ENCODE measurements around the gene IGF1. TPM values are rescaled to one million over a fixed set of nuclear protein-coding genes. Genes with fewer than 3 reads are reported as not detected.

The IGF1 gene
- total RNA-seq, 1 donor from 2014 or later = 1.8 TPM

- intact Hi-C loops (cut with micrococcal nuclease) = no loop called here
- Mint-ChIP-seq H3K4me1 (peaks cover 10% of the 10 kb centered on the region), H3K27me3 (no peaks in the 10 kb centered on the region), H3K9me3 (peaks cover 19% of the 10 kb centered on the region), H3K27ac (no peak overlapping the region), H3K4me3 (no peak overlapping the region), H3K36me3 (ENCODE audit: low read depth) (no peaks in the 10 kb centered on the region)
- no peak for DNase-seq
These were observed 55.0 kb downstream of the IGF1 start for GRCh38 chr12:102425109-102426039.

- Mint-ChIP-seq H3K27ac (no peak overlapping the region), H3K4me3 (no peak overlapping the region), H3K36me3 (ENCODE audit: low read depth) (no peaks in the 10 kb centered on the region), H3K9me3 (peaks cover 20% of the 10 kb centered on the region), H3K4me1 (peaks cover 10% of the 10 kb centered on the region), H3K27me3 (no peaks in the 10 kb centered on the region)
- no peak for DNase-seq
- intact Hi-C loops (cut with micrococcal nuclease) = loop anchor here (5.0 kb wide), 1 partner anchor 121 kb away; no protein-coding TSS in a partner anchor
These were observed 56.9 kb downstream of the IGF1 start for GRCh38 chr12:102423462-102423861.

- peaks cover 25% of the 10 kb centered on the region for H3K9me3 Mint-ChIP-seq
- peaks cover 4% of the 10 kb centered on the region for H3K27me3 Mint-ChIP-seq
- H3K4me1 Mint-ChIP-seq = peaks cover 10% of the 10 kb centered on the region
- H3K4me3 Mint-ChIP-seq = peak overlapping the region; percentile 0
- intact Hi-C loops (cut with micrococcal nuclease) = loop anchor here (1.0 to 5.0 kb wide), 3 partner anchors 53 to 120 kb away; no protein-coding TSS in a partner anchor
- DNase-seq = peak; percentile 64
- peaks cover 2% of the 10 kb centered on the region for H3K36me3 Mint-ChIP-seq (ENCODE audit: low read depth)
- peak overlapping the region; percentile 67 for H3K27ac Mint-ChIP-seq
These were observed 58.4 kb downstream of the IGF1 start for GRCh38 chr12:102421802-102422583.

GRCh38 chr12:102419094-102419764 lies 61.1 kb downstream of the IGF1 start:
- H3K27me3 Mint-ChIP-seq = peaks cover 7% of the 10 kb centered on the region
- H3K9me3 Mint-ChIP-seq = peaks cover 18% of the 10 kb centered on the region
- intact Hi-C loops (cut with micrococcal nuclease) = no loop called here
- no peak for DNase-seq
- no peak overlapping the region for H3K4me3 Mint-ChIP-seq
- no peak overlapping the region for H3K27ac Mint-ChIP-seq
- peaks cover 10% of the 10 kb centered on the region for H3K4me1 Mint-ChIP-seq
- H3K36me3 Mint-ChIP-seq (ENCODE audit: low read depth) = peaks cover 2% of the 10 kb centered on the region

GRCh38 chr12:102417055-102417454 lies 63.3 kb downstream of the IGF1 start:
- H3K4me3 Mint-ChIP-seq = no peak overlapping the region

GRCh38 chr12:102415515-102415914 lies 64.8 kb downstream of the IGF1 start:
- H3K36me3 Mint-ChIP-seq (ENCODE audit: low read depth) = peaks cover 2% of the 10 kb centered on the region
- peaks cover 12% of the 10 kb centered on the region for H3K9me3 Mint-ChIP-seq
- DNase-seq = no peak
- intact Hi-C loops (cut with micrococcal nuclease) = no loop called here
- peaks cover 9% of the 10 kb centered on the region for H3K27me3 Mint-ChIP-seq
- no peak overlapping the region for H3K27ac Mint-ChIP-seq
- H3K4me1 Mint-ChIP-seq = no peaks in the 10 kb centered on the region
- no peak overlapping the region for H3K4me3 Mint-ChIP-seq

More at GRCh38 chr12:102417055-102417454, 63.3 kb downstream of the IGF1 start:
- H3K27ac Mint-ChIP-seq = no peak overlapping the region
- peaks cover 7% of the 10 kb centered on the region for H3K4me1 Mint-ChIP-seq
- peaks cover 2% of the 10 kb centered on the region for H3K36me3 Mint-ChIP-seq (ENCODE audit: low read depth)
- no peak for DNase-seq
- intact Hi-C loops (cut with micrococcal nuclease) = no loop called here
- peaks cover 15% of the 10 kb centered on the region for H3K9me3 Mint-ChIP-seq
- H3K27me3 Mint-ChIP-seq = peaks cover 9% of the 10 kb centered on the region

- Mint-ChIP-seq H3K4me3 (no peak overlapping the region), H3K27me3 (peaks cover 11% of the 10 kb centered on the region), H3K4me1 (peaks cover 7% of the 10 kb centered on the region), H3K27ac (no peak overlapping the region), H3K9me3 (peaks cover 16% of the 10 kb centered on the region), H3K36me3 (ENCODE audit: low read depth) (peaks cover 2% of the 10 kb centered on the region)
- no peak for DNase-seq
- intact Hi-C loops (cut with micrococcal nuclease) = no loop called here
These were observed 67.0 kb downstream of the IGF1 start for GRCh38 chr12:102413396-102413795.

GRCh38 chr12:102410511-102410910 lies 69.9 kb downstream of the IGF1 start:
- intact Hi-C loops (cut with micrococcal nuclease) = no loop called here
- Mint-ChIP-seq H3K36me3 (ENCODE audit: low read depth) (no peaks in the 10 kb centered on the region), H3K4me1 (peaks cover 11% of the 10 kb centered on the region), H3K4me3 (no peak overlapping the region), H3K27ac (no peak overlapping the region), H3K9me3 (peaks cover 11% of the 10 kb centered on the region), H3K27me3 (peaks cover 4% of the 10 kb centered on the region)
- no peak for DNase-seq

GRCh38 chr12:102408487-102409297 lies 71.7 kb downstream of the IGF1 start:
- Mint-ChIP-seq H3K9me3 (peaks cover 7% of the 10 kb centered on the region), H3K36me3 (ENCODE audit: low read depth) (no peaks in the 10 kb centered on the region), H3K27ac (peak overlapping the region; percentile 19), H3K4me1 (peaks cover 11% of the 10 kb centered on the region), H3K27me3 (peaks cover 2% of the 10 kb centered on the region), H3K4me3 (peak overlapping the region; percentile 8)
- intact Hi-C loops (cut with micrococcal nuclease) = no loop called here
- DNase-seq = no peak

- Mint-ChIP-seq H3K4me3 (no peak overlapping the region), H3K27ac (peak overlapping the region; percentile 19), H3K9me3 (peaks cover 7% of the 10 kb centered on the region), H3K36me3 (ENCODE audit: low read depth) (no peaks in the 10 kb centered on the region), H3K27me3 (peaks cover 2% of the 10 kb centered on the region), H3K4me1 (peaks cover 11% of the 10 kb centered on the region)
- intact Hi-C loops (cut with micrococcal nuclease) = no loop called here
- DNase-seq = no peak
These were observed 72.4 kb downstream of the IGF1 start for GRCh38 chr12:102407776-102408486.

- Mint-ChIP-seq H3K27me3 (peaks cover 4% of the 10 kb centered on the region), H3K9me3 (peaks cover 7% of the 10 kb centered on the region), H3K36me3 (ENCODE audit: low read depth) (no peaks in the 10 kb centered on the region), H3K4me1 (peaks cover 11% of the 10 kb centered on the region), H3K4me3 (no peak overlapping the region), H3K27ac (no peak overlapping the region)
- no peak for DNase-seq
- intact Hi-C loops (cut with micrococcal nuclease) = no loop called here
These were observed 74.3 kb downstream of the IGF1 start for GRCh38 chr12:102406033-102406584.

- no peak overlapping the region for H3K4me3 Mint-ChIP-seq
- H3K9me3 Mint-ChIP-seq = no peaks in the 10 kb centered on the region
- H3K4me1 Mint-ChIP-seq = no peaks in the 10 kb centered on the region
- H3K36me3 Mint-ChIP-seq (ENCODE audit: low read depth) = no peaks in the 10 kb centered on the region
- no peak overlapping the region for H3K27ac Mint-ChIP-seq
- no peak for DNase-seq
- intact Hi-C loops (cut with micrococcal nuclease) = no loop called here
- H3K27me3 Mint-ChIP-seq = peaks cover 11% of the 10 kb centered on the region
These were observed 79.3 kb downstream of the IGF1 start for GRCh38 chr12:102401087-102401486.
